Activated CD4-positive, alpha-beta T cell treated with anti-CD3 and anti-CD28 coated beads for 48 hours (primary cell): Measurements from ENCODE around the gene TAC4.
A peak's percentile ranks its signal among the peaks of the same experiment; 100 is the strongest.
"Not testable (repeated sequence)": the region's sequence is repeated elsewhere in the genome, so short reads cannot be mapped to it uniquely, and the experiment has no call there.

ENCODE experiments used
- DNase-seq: peaks from one replicate; pipeline ENCODE4 v3.0.0-alpha.2; 2020

TAC4 gene

GRCh38 chr17:49842371-49842770 is 5.5 kb downstream of the TAC4 start:
- no peak for DNase-seq

GRCh38 chr17:49841548-49841947 is 6.3 kb downstream of the TAC4 start:
- DNase-seq, result no peak

- DNase-seq, result no peak
Measured at GRCh38 chr17:49839455-49839854, 8.4 kb downstream of the TAC4 start.

GRCh38 chr17:49836111-49837030 is 11.5 kb downstream of the TAC4 start:
- DNase-seq, result no peak

- no peak for DNase-seq
Measured at GRCh38 chr17:49835472-49835871, 12.4 kb downstream of the TAC4 start.

- no peak for DNase-seq
Measured at GRCh38 chr17:49834118-49834743, 13.6 kb downstream of the TAC4 start.

GRCh38 chr17:49832840-49833599 is 14.8 kb downstream of the TAC4 start:
- DNase-seq, result no peak

- no peak for DNase-seq
Measured at GRCh38 chr17:49830605-49831004, 17.3 kb downstream of the TAC4 start.

- DNase-seq, result no peak
Measured at GRCh38 chr17:49829026-49829425, 18.8 kb downstream of the TAC4 start.

- not testable (repeated sequence) for DNase-seq
Measured at GRCh38 chr17:49828325-49828724, 19.5 kb downstream of the TAC4 start.

GRCh38 chr17:49825645-49826044 is 22.2 kb downstream of the TAC4 start:
- no peak for DNase-seq

GRCh38 chr17:49823614-49824013 is 24.3 kb downstream of the TAC4 start:
- no peak for DNase-seq

GRCh38 chr17:49822829-49823228 is 25.0 kb downstream of the TAC4 start:
- DNase-seq, result no peak

- no peak for DNase-seq
Measured at GRCh38 chr17:49821916-49822315, 26.0 kb downstream of the TAC4 start.

- no peak for DNase-seq
Measured at GRCh38 chr17:49821466-49821865, 26.4 kb downstream of the TAC4 start.

- DNase-seq, result no peak
Measured at GRCh38 chr17:49820773-49821172, 27.1 kb downstream of the TAC4 start.

- DNase-seq, result no peak
Measured at GRCh38 chr17:49819651-49820050, 28.2 kb downstream of the TAC4 start.

- DNase-seq, result no peak
Measured at GRCh38 chr17:49819138-49819537, 28.7 kb downstream of the TAC4 start.

- DNase-seq, result peak; percentile 44
Measured at GRCh38 chr17:49817993-49818392, 29.9 kb downstream of the TAC4 start.

GRCh38 chr17:49815761-49816281 is 32.0 kb downstream of the TAC4 start:
- DNase-seq, result no peak

- no peak for DNase-seq
Measured at GRCh38 chr17:49814781-49815529, 32.9 kb downstream of the TAC4 start.

GRCh38 chr17:49809056-49809455 is 38.8 kb downstream of the TAC4 start:
- DNase-seq, result no peak

- DNase-seq, result no peak
Measured at GRCh38 chr17:49798738-49799137, 49.1 kb downstream of the TAC4 start.
